DND-41 (cell line): ENCODE measurements around the gene L3MBTL3.

Source experiments
- ATAC-seq: fragments of 200-7000 bp; cut with Tn5 transposase; 3 replicates; pipeline ENCODE4 v1.9.1; 2021; ENCODE audit warnings: low read depth; ENCODE audit not compliant: insufficient read depth
- DNase-seq: peaks from one replicate; pipeline ENCODE4 v3.0.0-alpha.2; 2020
- H2AFZ ChIP-seq: 2 replicates; pipeline ENCODE4 v1.6.0; 2012; ENCODE audit warnings: low read depth, low read length
- H3K27ac ChIP-seq: 2 replicates; pipeline ENCODE4 v1.5.1; 2012; ENCODE audit warnings: low read length, inconsistent platforms
- H3K27me3 ChIP-seq: fragments of 200-600 bp; sonication (generic); 2 replicates; pipeline ENCODE4 v1.6.0; 2012; ENCODE audit warnings: low read length, mild to moderate bottlenecking, inconsistent platforms; ENCODE audit not compliant: insufficient read depth, poor library complexity
- H3K36me3 ChIP-seq: 2 replicates; pipeline ENCODE4 v1.5.1; 2012; ENCODE audit warnings: low read length, inconsistent platforms; ENCODE audit not compliant: insufficient read depth
- H3K4me1 ChIP-seq: 2 replicates; pipeline ENCODE4 v1.5.1; 2012; ENCODE audit warnings: mild to moderate bottlenecking, low read length; ENCODE audit not compliant: insufficient read depth
- H3K4me2 ChIP-seq: 2 replicates; pipeline ENCODE4 v1.6.0; 2012; ENCODE audit warnings: mild to moderate bottlenecking, moderate library complexity, low read length, inconsistent platforms; ENCODE audit not compliant: insufficient read depth
- H3K4me3 ChIP-seq, 2 experiments: fragments of 200-600 bp in 1 of 2; shearing (Covaris generic) in 1 of 2; 2 replicates each; pipeline ENCODE4 v1.5.1; 2012 to 2016; ENCODE audit warnings: inconsistent platforms in 2 of 2, low read length in 2 of 2, mild to moderate bottlenecking in 2 of 2, low read depth in 1 of 2, moderate library complexity in 1 of 2
- H3K79me2 ChIP-seq: 2 replicates; pipeline ENCODE4 v1.6.0; 2012; ENCODE audit warnings: low read length, inconsistent platforms; ENCODE audit not compliant: insufficient read depth
- H3K9ac ChIP-seq: 2 replicates; pipeline ENCODE4 v1.6.0; 2012; ENCODE audit warnings: low read depth, mild to moderate bottlenecking, inconsistent platforms, low read length, moderate library complexity
- H3K9me3 ChIP-seq: 2 replicates; pipeline ENCODE4 v1.5.1; 2012; ENCODE audit warnings: low read length, moderate library complexity, mild to moderate bottlenecking, inconsistent platforms; ENCODE audit not compliant: insufficient read depth, severe bottlenecking
- H4K20me1 ChIP-seq: 2 replicates; pipeline ENCODE4 v1.6.0; 2012; ENCODE audit warnings: low read length; ENCODE audit not compliant: insufficient read depth
- EZH2 ChIP-seq: IDR thresholded peaks from 3 replicates; pipeline ENCODE4 v1.6.1; 2012; ENCODE audit warnings: borderline replicate concordance, low read depth, mild to moderate bottlenecking, moderate library complexity, low read length, inconsistent platforms; ENCODE audit not compliant: severe bottlenecking
- TF ChIP-seq, protein P1 (sequence below): IDR thresholded peaks from 2 replicates; pipeline ENCODE4 v1.5.1; 2012; ENCODE audit warnings: borderline replicate concordance, low read length, moderate library complexity, mild to moderate bottlenecking; ENCODE audit not compliant: poor library complexity, severe bottlenecking; ENCODE audit errors: extremely low read depth

Gene L3MBTL3

DNA sequence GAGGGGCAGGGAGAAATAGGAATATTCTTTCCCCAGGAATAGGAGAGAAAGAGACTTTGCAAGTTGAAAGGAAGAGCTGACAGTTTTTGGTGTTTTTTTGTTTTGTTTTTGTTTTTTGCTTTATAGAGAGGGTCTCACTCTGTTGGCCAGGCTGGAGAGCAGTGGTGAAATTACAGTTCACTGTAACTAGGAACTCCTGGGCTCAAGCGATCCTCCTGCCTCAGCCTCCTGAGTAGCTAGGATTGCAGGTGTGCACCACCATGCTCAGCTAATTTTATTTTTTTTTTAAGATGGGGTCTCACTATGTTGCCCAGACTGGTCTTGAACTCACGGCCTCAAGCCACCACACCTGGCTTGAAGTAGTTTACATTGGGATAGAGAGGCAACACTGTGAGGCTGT is 8.0 kb upstream of the L3MBTL3 start:
- no peak for DNase-seq
- TF ChIP-seq, protein P1, sequence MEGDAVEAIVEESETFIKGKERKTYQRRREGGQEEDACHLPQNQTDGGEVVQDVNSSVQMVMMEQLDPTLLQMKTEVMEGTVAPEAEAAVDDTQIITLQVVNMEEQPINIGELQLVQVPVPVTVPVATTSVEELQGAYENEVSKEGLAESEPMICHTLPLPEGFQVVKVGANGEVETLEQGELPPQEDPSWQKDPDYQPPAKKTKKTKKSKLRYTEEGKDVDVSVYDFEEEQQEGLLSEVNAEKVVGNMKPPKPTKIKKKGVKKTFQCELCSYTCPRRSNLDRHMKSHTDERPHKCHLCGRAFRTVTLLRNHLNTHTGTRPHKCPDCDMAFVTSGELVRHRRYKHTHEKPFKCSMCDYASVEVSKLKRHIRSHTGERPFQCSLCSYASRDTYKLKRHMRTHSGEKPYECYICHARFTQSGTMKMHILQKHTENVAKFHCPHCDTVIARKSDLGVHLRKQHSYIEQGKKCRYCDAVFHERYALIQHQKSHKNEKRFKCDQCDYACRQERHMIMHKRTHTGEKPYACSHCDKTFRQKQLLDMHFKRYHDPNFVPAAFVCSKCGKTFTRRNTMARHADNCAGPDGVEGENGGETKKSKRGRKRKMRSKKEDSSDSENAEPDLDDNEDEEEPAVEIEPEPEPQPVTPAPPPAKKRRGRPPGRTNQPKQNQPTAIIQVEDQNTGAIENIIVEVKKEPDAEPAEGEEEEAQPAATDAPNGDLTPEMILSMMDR: no peak
- TF ChIP-seq EZH2: no peak
- Histone ChIP-seq H3K9me3 (no peaks in the 10 kb centered on the region), H3K27me3 (no peaks in the 10 kb centered on the region), H3K4me3 (no peak overlapping the region), H3K27ac (no peak overlapping the region), H3K79me2 (no peaks in the 10 kb centered on the region), H3K4me2 (no peak overlapping the region), H4K20me1 (no peaks in the 10 kb centered on the region), H2AFZ (no peak overlapping the region), H3K4me1 (no peaks in the 10 kb centered on the region), H3K36me3 (no peaks in the 10 kb centered on the region), H3K9ac (no peak overlapping the region)
- no peak for ATAC-seq

DNA sequence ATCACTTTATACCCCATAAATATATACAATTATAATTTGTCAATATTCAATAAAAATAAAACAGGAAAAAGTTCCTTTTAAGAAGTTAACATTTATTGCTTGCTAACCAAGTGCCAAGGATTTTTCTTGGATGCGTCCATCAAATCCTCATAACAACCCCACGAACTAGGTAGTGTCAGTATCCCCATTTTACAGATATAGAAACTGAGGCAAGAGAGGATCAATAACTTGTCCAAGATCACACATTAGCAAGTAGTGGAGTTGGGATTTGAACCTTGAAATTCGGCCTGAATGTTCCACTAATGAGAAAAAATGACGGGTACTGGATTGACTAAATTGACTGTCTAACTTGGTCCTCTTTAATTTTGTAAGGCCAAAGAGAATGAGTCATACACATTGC is 5.7 kb upstream of the L3MBTL3 start:
- Histone ChIP-seq H3K4me2 (no peak overlapping the region), H2AFZ (no peak overlapping the region), H3K9ac (no peak overlapping the region), H4K20me1 (no peaks in the 10 kb centered on the region), H3K27ac (no peak overlapping the region), H3K27me3 (no peaks in the 10 kb centered on the region), H3K79me2 (no peaks in the 10 kb centered on the region), H3K4me3 (no peak overlapping the region), H3K36me3 (no peaks in the 10 kb centered on the region), H3K4me1 (no peaks in the 10 kb centered on the region), H3K9me3 (no peaks in the 10 kb centered on the region)
- TF ChIP-seq, protein P1: no peak
- no peak for TF ChIP-seq EZH2
- ATAC-seq (no peak), DNase-seq (no peak)

DNA sequence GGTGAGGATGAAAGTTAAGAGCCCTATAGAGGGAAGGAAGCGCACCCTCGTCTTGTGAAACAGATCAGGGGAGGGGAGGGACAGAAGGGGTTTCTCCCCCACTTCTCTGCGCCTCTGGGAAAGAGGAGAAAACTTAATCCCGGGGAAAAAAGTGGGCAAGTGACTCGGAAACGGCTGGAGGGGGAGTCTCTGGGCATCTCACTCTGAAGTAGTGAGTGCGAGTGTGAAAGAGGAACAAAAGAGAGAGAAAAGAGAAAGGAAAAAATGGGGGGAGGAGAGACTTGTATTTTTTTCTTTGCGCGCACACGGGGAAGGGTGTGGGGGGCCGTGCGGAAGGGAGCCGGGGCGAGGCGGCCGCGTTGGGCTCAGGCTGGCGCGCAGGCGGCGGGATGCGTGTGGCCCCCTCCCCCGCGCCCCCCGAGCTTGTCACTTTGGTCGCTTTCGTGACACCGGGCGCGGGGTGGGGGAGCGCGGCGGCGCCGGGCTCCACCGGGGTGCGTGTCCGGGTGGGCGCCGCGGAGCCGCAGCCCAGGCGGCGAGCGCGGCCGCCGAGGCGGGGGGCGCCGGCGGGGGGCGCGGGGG is 454 bp downstream of the L3MBTL3 start:
- no peak overlapping the region for H3K4me3 ChIP-seq
- H3K4me2 ChIP-seq: no peak overlapping the region
- H3K9ac ChIP-seq: no peak overlapping the region
- DNase-seq (no peak), ATAC-seq (no peak)
- TF ChIP-seq EZH2: no peak
- TF ChIP-seq, protein P1: no peak
- no peaks in the 10 kb centered on the region for H4K20me1 ChIP-seq
- H3K4me1 ChIP-seq: no peaks in the 10 kb centered on the region
- no peaks in the 10 kb centered on the region for H3K27me3 ChIP-seq
- H3K27ac ChIP-seq: no peak overlapping the region
- H3K36me3 ChIP-seq: no peaks in the 10 kb centered on the region
- H3K79me2 ChIP-seq: no peaks in the 10 kb centered on the region
- H3K9me3 ChIP-seq: no peaks in the 10 kb centered on the region
- H2AFZ ChIP-seq: no peak overlapping the region

DNA sequence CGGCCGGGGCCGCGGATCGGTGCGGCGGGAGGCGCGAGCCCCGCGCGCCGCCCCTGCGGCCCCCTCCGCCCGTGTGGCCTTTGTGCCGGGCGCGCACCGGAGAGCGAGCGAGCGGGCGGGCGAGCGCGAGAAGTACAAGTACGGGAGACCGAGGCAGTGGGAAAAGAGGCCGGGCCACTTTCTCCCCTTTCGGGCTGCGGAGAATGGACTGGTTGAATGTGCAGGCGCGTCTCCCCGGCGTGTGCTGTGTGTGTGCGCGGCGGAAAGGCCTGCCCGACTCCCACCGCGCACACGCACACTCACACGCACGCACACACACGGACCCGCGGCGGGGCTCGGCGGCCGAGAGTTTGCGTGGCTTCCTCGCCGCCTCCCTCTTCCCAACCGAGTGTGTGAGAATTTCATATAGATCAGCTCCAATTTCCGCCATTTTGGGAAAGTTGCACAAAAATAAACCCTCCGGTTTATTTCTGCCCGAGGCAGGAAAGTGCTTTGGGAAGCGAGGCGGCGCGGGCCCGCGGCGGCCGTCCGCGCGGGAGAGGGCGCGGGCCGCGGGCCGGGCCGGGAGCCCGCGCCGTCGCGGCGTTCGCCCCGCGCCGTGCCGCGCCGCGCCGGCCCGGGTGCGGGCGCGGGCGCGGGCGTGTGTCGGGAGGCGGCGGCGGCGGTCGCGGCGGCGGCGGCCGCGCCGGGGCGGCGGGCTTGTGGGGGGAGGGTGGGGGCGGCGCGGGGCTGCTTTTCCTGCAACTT is 1.1 kb downstream of the L3MBTL3 start:
- Histone ChIP-seq H3K27ac (no peak overlapping the region), H3K4me1 (no peaks in the 10 kb centered on the region), H3K4me2 (no peak overlapping the region), H3K27me3 (no peaks in the 10 kb centered on the region), H2AFZ (no peak overlapping the region), H3K4me3 (no peak overlapping the region), H3K79me2 (no peaks in the 10 kb centered on the region), H3K9me3 (no peaks in the 10 kb centered on the region), H3K36me3 (no peaks in the 10 kb centered on the region), H3K9ac (no peak overlapping the region), H4K20me1 (no peaks in the 10 kb centered on the region)
- ATAC-seq: no peak
- TF ChIP-seq, protein P1: no peak
- no peak for TF ChIP-seq EZH2
- no peak for DNase-seq
